Activated naive CD4-positive, alpha-beta T cell treated with anti-CD3 and anti-CD28 coated beads, Interleukin-2, amount 50 U/mL, for 72 hours (primary cell): ENCODE results near the gene UPF1. TPM values are rescaled to one million over a fixed set of nuclear protein-coding genes. Genes with fewer than 3 reads are reported as not detected.
A peak's percentile ranks its signal among the peaks of the same experiment; 100 is the strongest.

ENCODE experiments used
- ATAC-seq, 2 donors: fragments of 150-1000 bp; cut with Tn5 transposase; 2 replicates each; pipeline ENCODE4 v1.10.0; 2021; ENCODE audit warnings: mild to moderate bottlenecking in 2 of 2, moderate library complexity in 2 of 2
- DNase-seq, 2 donors: peaks; one replicate each; pipeline ENCODE4 v3.0.0; 2021 to 2022; ENCODE audit warnings: low spot score in 2 of 2
- H3K27ac Mint-ChIP-seq, 2 donors: one replicate each; pipeline ENCODE4 v1.8.0; 2022; ENCODE audit warnings: mild to moderate bottlenecking in 2 of 2, mixed read lengths in 2 of 2
- H3K36me3 Mint-ChIP-seq, 2 donors: one replicate each; pipeline ENCODE4 v1.8.0; 2022; ENCODE audit warnings: mixed read lengths in 2 of 2
- H3K9me3 Mint-ChIP-seq, 2 donors: one replicate each; pipeline ENCODE4 v1.8.0; 2022; ENCODE audit warnings: mixed read lengths in 2 of 2
- total RNA-seq, 2 donors: library from RNA; stranded (reverse); gene quantifications; one replicate each; pipeline ENCODE4 v1.2.3, GENCODE V29; 2022

UPF1 gene
- total RNA-seq, 2 donors from 2014 or later: 81.6 to 109 TPM

DNA sequence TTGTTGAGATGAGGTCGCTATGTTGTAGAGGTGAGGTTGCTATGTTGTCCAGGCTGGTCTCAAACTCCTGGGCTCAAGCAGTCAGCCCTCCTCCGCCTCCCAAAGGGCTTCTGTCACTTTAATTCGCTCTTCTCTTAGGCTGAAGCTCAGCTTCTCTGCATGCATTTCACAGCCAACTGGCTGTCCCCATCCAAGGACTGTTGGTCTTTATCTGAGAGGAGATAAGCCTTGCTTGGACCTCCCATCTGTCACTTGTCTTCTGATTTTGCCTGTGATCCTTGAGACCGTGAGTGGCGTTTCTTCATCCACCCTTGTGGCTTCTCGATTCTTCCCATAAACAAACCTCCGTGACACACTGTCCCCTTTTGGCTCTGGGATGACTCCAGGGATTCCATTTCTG is 39.8 kb downstream of the UPF1 start:
- Mint-ChIP-seq H3K36me3 (peaks cover 0 to 12% of the 10 kb centered on the region in 2 donors), H3K9me3 (no peaks in the 10 kb centered on the region), H3K27ac (peak overlapping the region in 1 of 2 donors; percentile 59)
- ATAC-seq (no peak), DNase-seq (no peak)

DNA sequence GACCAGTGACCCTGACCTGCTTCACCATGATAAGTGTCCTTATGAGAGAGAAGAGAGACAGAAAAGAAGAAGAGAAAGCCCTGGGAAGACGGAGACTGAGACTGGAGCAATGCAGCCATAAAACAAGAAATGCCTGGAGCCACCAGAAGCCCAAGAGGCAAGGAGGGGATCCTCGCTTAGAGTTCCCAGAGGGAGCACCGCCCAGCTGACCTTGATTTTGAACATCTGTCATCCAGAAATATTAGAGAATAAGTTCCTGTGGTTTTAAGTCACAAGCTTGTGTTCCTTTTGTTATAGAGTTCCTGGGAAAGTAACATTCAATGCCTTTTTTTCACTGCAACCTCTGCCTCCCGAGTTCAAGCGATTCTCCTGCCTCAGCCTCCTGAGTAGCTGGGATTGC is 44.0 kb downstream of the UPF1 start:
- Mint-ChIP-seq H3K27ac (no peak overlapping the region), H3K9me3 (no peaks in the 10 kb centered on the region), H3K36me3 (no peaks in the 10 kb centered on the region)
- no peak for DNase-seq
- ATAC-seq: no peak

DNA sequence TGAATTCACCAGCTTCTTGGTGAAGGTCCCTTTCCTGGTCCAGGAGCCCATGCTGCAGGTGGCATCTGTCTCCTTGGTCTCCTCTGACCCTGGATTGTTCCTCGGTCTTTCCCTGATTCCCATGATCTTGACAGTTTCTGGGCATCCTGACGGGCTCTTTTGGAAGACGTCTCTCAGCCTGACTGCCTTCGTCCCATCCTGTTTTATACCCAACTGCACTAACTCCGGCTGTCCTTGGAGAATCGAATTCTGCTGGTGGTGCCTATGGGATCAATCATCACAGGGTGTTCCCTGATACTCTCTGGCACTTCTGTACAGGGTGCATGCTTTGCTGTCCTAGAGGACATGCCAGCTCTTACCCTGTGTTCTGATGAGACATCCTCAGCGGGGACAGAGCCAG is 45.1 kb downstream of the UPF1 start:
- Mint-ChIP-seq H3K27ac (no peak overlapping the region), H3K9me3 (no peaks in the 10 kb centered on the region), H3K36me3 (no peaks in the 10 kb centered on the region)
- ATAC-seq (no peak), DNase-seq (no peak)

DNA sequence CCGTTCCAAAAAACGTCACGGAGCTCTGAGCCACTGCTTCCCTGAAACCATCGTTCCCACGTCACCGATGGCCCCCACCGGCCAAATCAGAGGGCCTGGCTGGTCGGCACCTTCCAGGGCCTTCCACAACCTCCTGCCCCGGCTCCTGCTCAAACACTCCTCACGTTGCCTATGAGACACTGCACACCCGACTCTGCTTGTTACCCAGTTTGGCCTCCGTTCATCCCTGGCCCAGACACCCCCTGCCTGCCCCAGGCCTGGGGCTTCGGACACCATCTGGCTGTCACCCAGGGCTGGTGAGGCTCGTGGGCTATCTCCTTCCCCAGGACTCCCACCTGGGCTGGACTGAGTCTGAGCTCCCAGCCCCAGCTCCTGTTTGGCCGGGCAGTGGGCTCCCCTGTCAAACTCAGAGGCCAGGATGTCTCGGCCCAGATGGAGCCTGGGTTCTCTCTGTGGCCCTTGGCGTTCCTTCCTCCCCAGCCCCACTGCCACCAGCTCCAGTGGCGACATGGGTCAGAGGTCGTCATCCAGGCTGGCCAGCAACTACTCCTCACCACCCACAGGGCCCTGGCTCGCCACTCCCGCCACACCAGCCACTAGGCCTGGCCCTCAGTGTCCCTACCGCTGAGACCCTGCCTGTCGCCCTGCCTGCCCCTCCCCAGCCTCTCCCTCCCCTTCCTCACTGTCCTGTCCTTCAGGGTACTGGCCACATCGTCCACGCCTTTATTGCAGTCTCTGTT is 46.5 kb downstream of the UPF1 start:
- DNase-seq (no peak), ATAC-seq (no peak)
- Mint-ChIP-seq H3K36me3 (no peaks in the 10 kb centered on the region), H3K9me3 (no peaks in the 10 kb centered on the region), H3K27ac (no peak overlapping the region)

DNA sequence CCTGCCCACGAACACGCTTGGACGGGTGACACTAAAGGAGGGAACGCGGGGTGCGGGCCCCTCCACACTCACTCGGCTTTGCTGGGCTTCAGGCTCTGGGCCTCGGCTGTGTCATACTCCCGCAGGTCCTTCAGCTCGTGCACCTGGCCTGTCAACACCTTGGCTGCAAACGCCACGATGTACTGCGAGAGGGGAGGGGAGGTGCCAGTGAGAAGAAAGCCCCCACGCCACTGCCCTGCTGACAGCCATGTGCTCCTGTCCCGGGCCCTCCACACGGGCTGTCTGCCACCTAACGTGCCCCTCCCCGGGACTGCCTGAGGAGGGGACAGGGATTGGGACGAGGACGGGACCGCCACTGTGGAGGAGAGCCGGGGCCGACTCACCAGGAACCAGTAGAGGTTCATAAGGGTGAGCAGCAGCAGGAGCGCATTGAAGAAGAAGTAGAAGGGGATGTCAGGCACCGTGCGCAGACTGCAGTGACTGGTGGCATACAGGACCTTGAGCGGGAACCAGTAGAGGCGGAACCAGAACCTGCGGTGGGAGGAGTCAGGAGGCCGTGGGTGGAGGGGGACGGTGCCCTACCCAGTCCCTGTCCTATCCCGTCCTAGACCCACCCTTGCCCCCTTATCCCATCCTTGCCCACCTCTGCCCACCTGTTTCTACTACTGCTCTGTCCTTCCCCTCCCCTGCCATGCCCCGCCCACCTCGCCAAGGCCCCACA is 47.3 kb downstream of the UPF1 start:
- no peaks in the 10 kb centered on the region for H3K9me3 Mint-ChIP-seq
- DNase-seq (no peak), ATAC-seq (peak in 1 of 2 donors; percentile 20)
- no peak overlapping the region for H3K27ac Mint-ChIP-seq
- H3K36me3 Mint-ChIP-seq: no peaks in the 10 kb centered on the region

DNA sequence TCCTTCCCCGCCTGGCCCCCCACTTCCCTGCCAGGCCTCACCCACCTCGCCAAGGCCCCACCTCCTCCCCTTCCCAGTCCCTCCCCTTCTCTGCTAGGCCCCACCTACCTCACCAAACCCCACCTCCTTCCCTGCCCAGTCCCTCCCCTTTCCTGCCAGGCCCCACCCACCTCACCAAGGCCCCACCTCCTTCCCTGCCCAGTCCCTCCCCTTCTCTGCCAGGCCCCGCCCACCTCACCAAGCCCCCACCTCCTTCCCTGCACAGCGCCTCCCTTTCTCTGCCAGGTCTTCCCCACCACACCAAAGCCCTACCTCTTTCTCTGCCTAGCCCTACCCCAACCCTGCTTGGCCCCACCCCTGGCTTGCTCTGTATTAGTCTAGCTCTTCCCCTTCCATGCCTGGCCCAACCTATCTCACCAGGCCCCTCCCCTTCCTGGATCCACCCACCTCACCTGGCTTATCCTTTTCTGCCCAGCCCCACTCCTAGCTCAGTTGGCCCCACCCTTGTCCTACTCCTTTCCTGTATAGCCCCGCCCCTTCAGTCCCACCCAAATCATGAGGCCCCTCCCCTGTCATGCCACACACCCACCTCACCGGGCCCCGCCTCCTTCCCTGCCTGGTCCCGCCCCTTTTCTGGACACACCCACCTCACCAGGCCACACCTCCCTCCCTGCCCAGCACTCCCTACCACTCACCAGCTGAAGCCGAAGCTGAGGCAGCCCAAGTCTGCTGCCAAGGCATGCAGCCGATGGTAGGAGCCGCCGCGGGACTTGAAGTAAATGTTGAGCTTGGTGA is 48.0 kb downstream of the UPF1 start:
- Mint-ChIP-seq H3K27ac (no peak overlapping the region), H3K9me3 (no peaks in the 10 kb centered on the region), H3K36me3 (no peaks in the 10 kb centered on the region)
- ATAC-seq: peak; percentile 49 to 61
- no peak for DNase-seq

DNA sequence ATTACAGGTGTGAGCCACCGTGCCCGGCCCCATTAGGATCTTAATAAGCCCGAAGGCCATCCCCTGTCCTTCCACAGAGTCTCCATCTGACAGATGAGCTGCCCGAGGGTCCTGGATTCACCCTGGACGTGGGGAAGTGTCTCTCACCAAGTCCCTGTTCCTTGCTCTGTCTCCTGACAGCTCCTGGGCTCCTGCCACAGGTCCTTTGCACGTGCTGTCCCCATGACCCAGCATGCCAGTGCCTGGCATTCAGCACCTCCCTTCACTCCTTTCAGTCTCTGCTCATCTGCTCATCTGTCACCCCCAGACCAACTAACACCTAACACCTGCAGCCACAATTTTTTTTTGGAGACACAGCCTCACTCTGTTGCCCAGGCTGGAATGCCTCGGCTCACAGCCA is 49.7 kb downstream of the UPF1 start:
- Mint-ChIP-seq H3K36me3 (no peaks in the 10 kb centered on the region), H3K27ac (no peak overlapping the region), H3K9me3 (no peaks in the 10 kb centered on the region)
- ATAC-seq (no peak), DNase-seq (no peak)

DNA sequence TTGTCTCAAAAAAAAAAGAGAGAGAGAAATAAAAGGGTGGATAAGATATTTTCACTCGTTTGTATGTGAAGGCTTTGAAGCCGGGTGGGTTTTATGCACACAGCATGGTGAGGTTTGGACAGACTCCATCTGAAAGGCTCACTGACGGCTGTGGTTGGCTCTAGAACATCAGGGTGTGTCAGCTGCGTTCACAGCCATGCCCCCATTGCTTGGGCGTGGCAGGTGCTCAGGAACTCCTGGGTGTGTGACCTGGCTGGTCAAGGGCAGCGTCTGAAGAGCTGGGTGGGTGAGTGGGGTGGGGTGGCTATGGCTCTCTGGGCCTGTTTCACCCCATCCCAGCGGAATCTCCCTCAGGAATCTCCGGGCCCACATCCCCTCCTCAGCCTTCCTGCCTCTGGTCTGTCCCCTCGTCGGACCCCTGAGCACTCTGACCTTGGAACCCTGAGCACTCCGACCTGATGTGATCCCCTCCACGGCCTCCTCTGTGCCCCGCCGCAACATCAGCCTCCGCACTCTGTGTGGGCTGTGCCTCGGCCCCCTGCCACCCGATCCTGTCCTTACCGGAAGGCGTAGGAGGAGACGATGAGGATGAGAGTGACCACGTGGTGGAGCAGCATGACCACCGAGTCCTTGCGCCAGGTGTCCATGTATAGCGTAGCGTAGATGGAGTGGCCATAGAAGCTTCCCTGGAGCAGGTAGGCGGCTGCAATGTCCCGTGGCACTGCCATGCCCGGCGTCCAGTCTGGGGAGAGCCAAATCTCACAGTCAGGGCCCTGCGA is 52.0 kb downstream of the UPF1 start:
- H3K36me3 Mint-ChIP-seq: no peaks in the 10 kb centered on the region
- no peak overlapping the region for H3K27ac Mint-ChIP-seq
- no peak for ATAC-seq
- no peak for DNase-seq
- H3K9me3 Mint-ChIP-seq: no peaks in the 10 kb centered on the region

DNA sequence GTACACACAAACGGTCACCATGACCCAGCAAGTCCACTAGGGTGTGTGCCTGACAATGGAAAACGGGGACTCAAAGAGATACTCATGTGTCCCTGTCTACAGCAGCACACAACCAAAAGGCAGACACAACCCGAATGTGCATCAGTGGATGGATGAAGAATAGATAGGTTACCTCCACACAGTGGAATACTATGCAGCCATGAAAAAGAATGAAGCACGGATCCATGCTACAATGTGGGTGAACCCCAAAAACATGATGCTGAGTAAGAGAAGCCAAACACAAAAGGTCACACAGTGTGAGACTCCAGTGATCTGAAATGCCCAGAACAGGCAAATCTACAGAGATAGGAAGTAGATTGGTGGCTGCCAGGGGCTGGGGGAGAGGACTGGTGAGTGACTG is 55.2 kb downstream of the UPF1 start:
- Mint-ChIP-seq H3K36me3 (no peaks in the 10 kb centered on the region), H3K9me3 (no peaks in the 10 kb centered on the region), H3K27ac (peak overlapping the region in 1 of 2 donors; percentile 23)
- no peak for ATAC-seq
- DNase-seq: no peak

DNA sequence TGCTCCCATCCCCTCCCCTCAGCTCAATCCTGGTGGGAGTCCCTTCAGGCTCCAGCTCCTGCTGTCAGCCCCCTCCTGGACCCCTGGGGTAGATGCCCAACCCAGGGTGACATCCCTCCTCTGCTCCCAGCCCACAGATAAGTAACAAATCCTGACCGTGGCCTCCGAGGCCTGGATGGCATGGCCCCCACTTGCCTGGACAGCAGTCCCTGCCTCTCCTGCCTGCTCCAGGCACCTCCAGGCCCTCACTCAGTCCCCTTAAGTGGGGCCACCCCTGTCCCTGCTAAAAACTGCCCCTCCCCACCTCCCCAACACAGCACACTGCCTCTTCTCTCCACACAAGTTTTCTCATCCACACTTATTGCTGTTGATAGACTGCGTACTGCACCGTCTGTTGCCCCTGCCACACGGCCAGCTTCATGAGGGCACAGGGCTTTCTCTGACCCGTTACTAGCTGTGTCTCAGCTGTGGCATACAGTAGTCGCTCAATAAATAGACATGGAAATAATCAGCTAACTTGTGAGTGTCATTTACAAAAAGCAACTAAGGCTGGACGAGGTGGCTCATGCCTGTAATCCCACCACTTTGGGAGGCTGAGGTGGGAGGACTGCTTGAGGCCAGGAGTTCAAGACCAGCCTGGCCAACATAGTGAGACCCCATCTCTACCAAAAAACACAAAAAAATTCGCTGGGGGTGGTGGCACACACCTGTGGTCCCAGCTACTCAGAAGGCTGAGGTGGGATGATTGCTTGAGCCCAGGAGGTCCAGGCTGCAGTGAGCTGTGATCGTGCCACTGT is 58.4 kb downstream of the UPF1 start:
- no peak for ATAC-seq
- H3K27ac Mint-ChIP-seq: no peak overlapping the region
- H3K9me3 Mint-ChIP-seq: no peaks in the 10 kb centered on the region
- no peak for DNase-seq
- H3K36me3 Mint-ChIP-seq: no peaks in the 10 kb centered on the region

DNA sequence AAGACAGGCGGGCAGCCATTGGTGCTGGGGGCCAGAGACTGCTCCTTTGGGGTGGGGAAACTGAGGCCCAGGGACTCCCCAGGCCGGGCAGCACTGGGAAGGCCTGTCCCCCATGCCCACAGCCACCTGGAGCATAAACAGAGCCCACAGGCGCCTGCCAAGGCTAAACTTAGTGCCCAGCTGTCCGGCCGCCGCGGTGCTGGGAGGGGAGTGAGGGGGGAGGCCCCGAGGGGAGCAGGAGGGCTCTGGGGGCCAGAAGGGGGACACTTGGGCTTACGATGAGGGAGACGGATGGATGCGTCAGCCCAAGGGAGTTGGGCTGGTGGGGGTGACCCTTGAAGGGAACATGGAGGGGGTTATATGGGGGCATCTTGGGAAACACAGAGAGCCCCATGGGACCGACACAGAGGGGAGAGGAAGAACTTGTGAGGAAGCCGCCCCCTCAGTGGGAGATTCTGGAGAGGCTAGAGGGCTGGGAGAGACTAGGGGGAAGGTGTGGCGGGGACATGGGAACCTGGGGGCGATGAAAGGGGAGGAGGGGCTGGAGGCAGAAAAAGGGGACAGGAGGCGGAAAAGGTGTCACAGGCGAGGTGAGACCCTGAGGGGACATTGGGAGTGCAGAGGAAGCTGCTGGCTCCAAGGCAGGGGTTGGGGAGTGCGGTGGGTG is 62.0 kb downstream of the UPF1 start:
- no peak for DNase-seq
- Mint-ChIP-seq H3K27ac (no peak overlapping the region), H3K9me3 (no peaks in the 10 kb centered on the region), H3K36me3 (no peaks in the 10 kb centered on the region)
- ATAC-seq: no peak

DNA sequence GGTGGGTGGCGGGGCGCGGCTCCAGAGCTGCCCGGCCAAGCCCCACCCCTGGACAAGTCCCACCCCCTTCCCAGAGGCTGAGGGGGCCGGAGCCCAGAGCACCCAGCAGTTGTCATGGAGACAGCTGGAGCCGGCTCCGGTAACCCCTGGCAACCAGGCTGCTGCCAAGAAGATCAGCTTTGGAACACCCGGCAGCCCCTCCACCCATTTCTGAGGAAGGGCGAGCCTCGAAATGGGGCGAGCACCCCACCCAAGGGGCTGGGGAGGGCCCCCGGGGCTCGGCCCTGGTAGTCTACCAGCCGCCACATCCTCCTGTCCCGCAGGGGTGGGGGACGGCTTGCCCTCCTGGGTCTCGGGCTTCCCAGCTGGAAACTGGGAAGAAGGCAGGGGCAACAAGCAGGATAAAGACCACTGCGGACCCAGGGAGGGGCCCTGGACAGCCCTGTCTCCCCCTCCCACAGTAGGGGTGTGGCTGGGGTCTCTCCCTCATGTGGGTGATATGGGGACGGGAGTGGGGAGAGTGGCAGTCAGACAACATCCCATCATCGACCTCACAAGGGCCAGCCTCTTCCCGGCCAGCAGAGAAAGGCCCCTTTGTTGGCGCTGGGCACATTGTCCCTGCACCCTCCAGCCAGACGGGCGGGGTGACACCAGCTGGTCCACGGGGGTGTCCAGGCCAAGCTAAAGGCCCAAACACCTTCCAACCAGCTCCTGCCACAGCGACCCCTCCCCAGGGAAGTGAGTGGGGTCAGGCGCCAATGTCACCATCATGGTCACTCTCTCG is 62.7 kb downstream of the UPF1 start:
- no peak for DNase-seq
- Mint-ChIP-seq H3K27ac (no peak overlapping the region), H3K36me3 (no peaks in the 10 kb centered on the region), H3K9me3 (no peaks in the 10 kb centered on the region)
- no peak for ATAC-seq

DNA sequence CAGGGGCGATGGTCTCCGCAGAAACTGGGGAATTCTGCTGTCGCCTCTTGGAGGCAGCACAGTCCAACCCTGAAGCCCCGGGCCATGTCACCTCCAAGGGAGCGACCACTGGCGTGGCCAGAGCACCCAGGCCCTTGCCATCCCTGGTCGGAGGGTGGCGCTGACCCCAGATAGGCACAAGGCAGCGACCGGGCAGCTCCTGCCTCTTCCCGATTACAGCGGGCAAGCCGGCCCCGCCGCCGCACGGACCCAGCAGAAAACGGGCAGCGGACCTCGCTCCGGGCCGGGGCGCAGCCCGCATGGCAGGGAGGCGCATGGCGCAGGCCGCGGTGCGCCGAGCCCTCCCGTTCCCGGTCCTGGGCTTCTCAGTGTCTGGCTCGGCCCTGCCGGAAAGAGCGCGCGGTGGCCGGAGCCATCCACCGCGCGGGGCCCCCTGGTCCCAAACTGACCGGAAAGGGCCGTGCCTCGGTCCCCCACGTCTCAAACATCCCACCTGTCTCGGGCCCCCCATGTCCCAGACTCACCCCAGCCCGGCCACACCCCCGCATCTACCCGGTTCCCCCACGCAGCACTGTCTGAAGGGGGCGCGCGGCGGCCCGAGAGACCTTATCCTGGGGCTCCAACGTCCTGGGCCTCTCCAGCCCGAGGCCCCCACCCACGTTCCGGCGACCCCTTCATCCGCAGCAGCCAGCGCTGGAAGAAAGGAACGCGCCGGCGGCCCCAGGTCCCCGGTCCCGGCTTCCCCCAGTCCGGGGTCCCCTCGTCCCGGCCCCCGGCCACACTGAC is 63.5 kb downstream of the UPF1 start:
- ATAC-seq (peak; percentile 14 to 30), DNase-seq (no peak)
- Mint-ChIP-seq H3K36me3 (no peaks in the 10 kb centered on the region), H3K27ac (no peak overlapping the region), H3K9me3 (no peaks in the 10 kb centered on the region)

DNA sequence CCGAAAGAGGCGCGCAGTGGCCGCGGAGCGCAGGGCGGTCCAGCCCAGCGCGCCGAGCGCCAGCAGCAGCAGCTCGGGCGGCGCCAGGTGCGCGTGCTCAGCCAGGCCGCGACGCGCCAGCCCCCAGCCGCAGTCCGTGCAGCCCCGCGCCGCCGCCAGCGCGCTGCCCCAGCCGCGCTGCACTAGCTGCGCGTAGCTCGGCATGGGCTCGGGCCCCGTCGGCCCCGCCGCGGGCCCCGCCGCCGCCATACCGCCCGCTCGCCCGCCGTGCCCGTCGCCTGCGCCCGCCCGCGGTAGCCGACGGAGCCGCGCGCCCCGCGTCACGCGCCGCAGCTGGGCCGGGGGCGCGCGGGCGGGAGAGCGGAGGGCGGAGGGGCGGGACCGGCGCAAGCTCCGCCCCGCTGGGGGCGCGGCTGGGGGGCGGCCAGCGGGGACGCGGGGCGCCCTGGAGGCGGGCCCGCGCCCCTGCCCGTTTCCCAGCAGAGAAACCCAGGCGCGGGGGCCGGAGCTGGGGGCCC is 64.1 kb downstream of the UPF1 start, which contains the start of gene CERS1:
Gene CERS1 (minus strand): TSS at position 335 of the 518 bp plus-strand sequence. CDS start 86 bp downstream, at position 249.
- H3K27ac Mint-ChIP-seq: no peak within 1 kb of the TSS
- no peaks in the 10 kb centered on the region for H3K9me3 Mint-ChIP-seq
- ATAC-seq (peak in 1 of 2 donors; percentile 38), DNase-seq (no peak)
- no peaks in the 10 kb centered on the region for H3K36me3 Mint-ChIP-seq
